ENCODE measurements around the gene UMAD1. TPM values are rescaled to one million over a fixed set of nuclear protein-coding genes. Genes with fewer than 3 reads are reported as not detected.
"Not testable (repeated sequence)": the region's sequence is repeated elsewhere in the genome, so short reads cannot be mapped to it uniquely, and the experiment has no call there.

The UMAD1 gene
- polyA plus RNA-seq, 1 of the 3 experiments (the other 2 are of a cell fraction) = 13.9 TPM

DNA sequence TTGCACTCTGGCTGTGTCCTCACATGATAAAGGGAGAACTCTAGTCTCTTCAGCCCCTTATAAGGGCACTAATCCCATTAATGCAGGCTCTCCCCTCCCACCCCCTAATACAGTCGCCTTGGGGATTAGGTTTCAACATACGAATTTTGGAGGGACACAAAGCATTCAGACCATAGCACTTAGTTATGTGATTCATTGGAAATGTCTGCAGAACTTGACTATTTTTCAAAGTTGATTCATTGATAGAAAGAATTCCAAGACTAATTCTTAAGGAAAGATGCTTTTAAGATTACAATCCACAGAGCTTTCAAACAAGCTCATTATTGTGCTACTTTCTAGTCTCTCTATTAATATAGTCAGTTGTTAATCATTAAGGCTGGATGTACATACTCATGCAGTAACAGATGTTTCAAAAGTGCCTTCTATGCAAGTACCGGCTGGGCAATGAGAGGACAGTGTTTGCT is 163.2 kb downstream of the UMAD1 start:
- peaks cover 3% of the 10 kb centered on the region for H3F3A ChIP-seq (replicated peaks; ENCODE audit: insufficient read depth)
- no peaks in the 10 kb centered on the region for H3K79me2 ChIP-seq (ENCODE audit: insufficient read depth)
- TF ChIP-seq RXRA (IDR thresholded peaks at IDR 0.05; ENCODE audit: borderline replicate concordance, low read depth) (no peak), YY1 (IDR thresholded peaks at IDR 0.05; ENCODE audit: low read depth) (no peak), USF1 (IDR thresholded peaks at IDR 0.05; ENCODE audit: borderline replicate concordance, low read depth) (no peak), EP300 (IDR thresholded peaks at IDR 0.05; ENCODE audit: borderline replicate concordance in 1 of 2, low read depth in 1 of 2, low read length in 1 of 2) (peak in 1 of 2 experiments; percentile 53; a peak in 1 of 4 replicates), NFIC (IDR thresholded peaks at IDR 0.05; ENCODE audit: borderline replicate concordance) (no peak; the same call in 1 of the 2 replicates), EZH2phosphoT487 (IDR thresholded peaks at IDR 0.05; ENCODE audit: borderline replicate concordance, low read depth) (no peak), FOSL2 (IDR thresholded peaks at IDR 0.05; ENCODE audit: borderline replicate concordance, low read depth) (peak; percentile 49; the same call in 1 of the 2 replicates), SIN3A (IDR thresholded peaks at IDR 0.05; ENCODE audit: borderline replicate concordance, low read depth, low read length) (no peak), MAX (IDR thresholded peaks at IDR 0.05; ENCODE audit: low read depth) (no peak), FOXJ3 (CRISPR knock-in tag; IDR thresholded peaks at IDR 0.05) (no peak), MXI1 (IDR thresholded peaks at IDR 0.05; ENCODE audit: low read depth, low read length) (no peak), NRF1 (IDR thresholded peaks at IDR 0.05; ENCODE audit: low read depth, low read length) (no peak), POLR2AphosphoS5 (IDR thresholded peaks at IDR 0.05; ENCODE audit: low read depth, low read length) (no peak), TAF1 (IDR thresholded peaks at IDR 0.05; ENCODE audit: borderline replicate concordance, low read depth, low read length) (no peak), TCF12 (IDR thresholded peaks at IDR 0.05) (peak; percentile 68), GABPA (IDR thresholded peaks at IDR 0.05; ENCODE audit: low read depth) (no peak), JUND (IDR thresholded peaks at IDR 0.05) (peak; percentile 24; the same call in 1 of the 2 replicates), MEF2A (IDR thresholded peaks at IDR 0.05; ENCODE audit: borderline replicate concordance, low read depth) (no peak)
- TF ChIP-seq, protein P1, sequence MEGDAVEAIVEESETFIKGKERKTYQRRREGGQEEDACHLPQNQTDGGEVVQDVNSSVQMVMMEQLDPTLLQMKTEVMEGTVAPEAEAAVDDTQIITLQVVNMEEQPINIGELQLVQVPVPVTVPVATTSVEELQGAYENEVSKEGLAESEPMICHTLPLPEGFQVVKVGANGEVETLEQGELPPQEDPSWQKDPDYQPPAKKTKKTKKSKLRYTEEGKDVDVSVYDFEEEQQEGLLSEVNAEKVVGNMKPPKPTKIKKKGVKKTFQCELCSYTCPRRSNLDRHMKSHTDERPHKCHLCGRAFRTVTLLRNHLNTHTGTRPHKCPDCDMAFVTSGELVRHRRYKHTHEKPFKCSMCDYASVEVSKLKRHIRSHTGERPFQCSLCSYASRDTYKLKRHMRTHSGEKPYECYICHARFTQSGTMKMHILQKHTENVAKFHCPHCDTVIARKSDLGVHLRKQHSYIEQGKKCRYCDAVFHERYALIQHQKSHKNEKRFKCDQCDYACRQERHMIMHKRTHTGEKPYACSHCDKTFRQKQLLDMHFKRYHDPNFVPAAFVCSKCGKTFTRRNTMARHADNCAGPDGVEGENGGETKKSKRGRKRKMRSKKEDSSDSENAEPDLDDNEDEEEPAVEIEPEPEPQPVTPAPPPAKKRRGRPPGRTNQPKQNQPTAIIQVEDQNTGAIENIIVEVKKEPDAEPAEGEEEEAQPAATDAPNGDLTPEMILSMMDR (IDR thresholded peaks at IDR 0.05) = no peak
- TF ChIP-seq, protein P2, sequence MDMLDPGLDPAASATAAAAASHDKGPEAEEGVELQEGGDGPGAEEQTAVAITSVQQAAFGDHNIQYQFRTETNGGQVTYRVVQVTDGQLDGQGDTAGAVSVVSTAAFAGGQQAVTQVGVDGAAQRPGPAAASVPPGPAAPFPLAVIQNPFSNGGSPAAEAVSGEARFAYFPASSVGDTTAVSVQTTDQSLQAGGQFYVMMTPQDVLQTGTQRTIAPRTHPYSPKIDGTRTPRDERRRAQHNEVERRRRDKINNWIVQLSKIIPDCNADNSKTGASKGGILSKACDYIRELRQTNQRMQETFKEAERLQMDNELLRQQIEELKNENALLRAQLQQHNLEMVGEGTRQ (IDR thresholded peaks at IDR 0.05; ENCODE audit: borderline replicate concordance, low read depth, low read length) = no peak
- TF ChIP-seq, protein P3, sequence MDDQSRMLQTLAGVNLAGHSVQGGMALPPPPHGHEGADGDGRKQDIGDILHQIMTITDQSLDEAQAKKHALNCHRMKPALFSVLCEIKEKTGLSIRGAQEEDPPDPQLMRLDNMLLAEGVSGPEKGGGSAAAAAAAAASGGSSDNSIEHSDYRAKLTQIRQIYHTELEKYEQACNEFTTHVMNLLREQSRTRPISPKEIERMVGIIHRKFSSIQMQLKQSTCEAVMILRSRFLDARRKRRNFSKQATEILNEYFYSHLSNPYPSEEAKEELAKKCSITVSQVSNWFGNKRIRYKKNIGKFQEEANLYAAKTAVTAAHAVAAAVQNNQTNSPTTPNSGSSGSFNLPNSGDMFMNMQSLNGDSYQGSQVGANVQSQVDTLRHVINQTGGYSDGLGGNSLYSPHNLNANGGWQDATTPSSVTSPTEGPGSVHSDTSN (IDR thresholded peaks at IDR 0.05) = peak; percentile 61
- ChIA-PET POLR2A (no interaction called here), CTCF (interaction anchor here (1.0 to 1.3 kb wide), 2 partner anchors 23 to 59 kb away, joined by 3 to 5 read pairs; no protein-coding TSS in a partner anchor)
- H3K4me1 ChIP-seq (ENCODE audit: control insufficient read depth in 1 of 2, insufficient read depth in 2 of 2, low read depth in 1 of 2, low read length in 1 of 2) = peaks cover 0 to 21% of the 10 kb centered on the region in 2 experiments; a peak in 2 of 4 replicates
- H3K27me3 ChIP-seq (ENCODE audit: insufficient read depth) = no peaks in the 10 kb centered on the region
- H3K4me2 ChIP-seq = no peak overlapping the region
- no peaks in the 10 kb centered on the region for H3K9me3 ChIP-seq
- H3K4me3 ChIP-seq (ENCODE audit: low read depth in 2 of 2, low read length in 1 of 2) = no peak overlapping the region
- H3K9ac ChIP-seq = no peak overlapping the region
- no peak for DNase-seq
- 37% methylated on average over 3 of the region's 3 CpGs for WGBS (ENCODE audit: low lambda C conversion rate)
- no peak overlapping the region for H2AFZ ChIP-seq (ENCODE audit: low read depth)
- no peaks in the 10 kb centered on the region for H3K36me3 ChIP-seq (replicated peaks in 1 of 2; ENCODE audit: control insufficient read depth in 1 of 2, insufficient read depth in 2 of 2, low read length in 1 of 2)
- no peaks in the 10 kb centered on the region for H3K9me2 ChIP-seq
- H4K20me1 ChIP-seq (ENCODE audit: insufficient read depth) = no peaks in the 10 kb centered on the region
- H3K27ac ChIP-seq (ENCODE audit: low read depth in 2 of 2, low read length in 1 of 2) = no peak overlapping the region

DNA sequence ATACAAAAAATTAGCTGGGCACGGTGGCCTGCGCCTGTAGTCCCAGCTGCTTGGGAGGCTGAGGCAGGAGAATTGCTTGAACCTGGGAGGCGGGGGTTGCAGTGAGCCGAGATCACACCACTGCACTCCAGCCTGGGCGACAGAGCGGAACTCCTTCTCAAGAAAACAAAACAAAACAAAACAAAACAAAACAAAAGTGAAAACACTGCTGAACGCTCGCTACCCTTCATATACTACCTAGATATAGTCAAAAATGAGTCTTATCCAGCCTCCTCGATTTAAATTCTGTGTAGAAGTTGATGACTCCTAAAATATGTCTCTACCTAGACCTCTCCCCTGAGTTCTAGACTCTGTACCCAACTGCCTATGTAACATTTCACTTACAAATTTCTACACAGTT is 164.3 kb downstream of the UMAD1 start:
- POLR2A ChIA-PET; H3K9me3 ChIP-seq; H3K4me2 ChIP-seq; H2AFZ ChIP-seq (ENCODE audit: low read depth); H4K20me1 ChIP-seq (ENCODE audit: insufficient read depth); H3K4me3 ChIP-seq (ENCODE audit: low read depth in 2 of 2, low read length in 1 of 2); H3K36me3 ChIP-seq (replicated peaks in 1 of 2; ENCODE audit: control insufficient read depth in 1 of 2, insufficient read depth in 2 of 2, low read length in 1 of 2); H3K9me2 ChIP-seq; H3K9ac ChIP-seq; H3K79me2 ChIP-seq (ENCODE audit: insufficient read depth); H3K27me3 ChIP-seq (ENCODE audit: insufficient read depth); H3F3A ChIP-seq (replicated peaks; ENCODE audit: insufficient read depth); DNase-seq: not testable (repeated sequence)
- CTCF ChIA-PET = interaction anchor here (1.2 to 1.3 kb wide), 2 partner anchors 10 to 24 kb away, joined by 3 to 5 read pairs; no protein-coding TSS in a partner anchor
- peak overlapping the region in 1 of 2 experiments; percentile 64; a peak in 2 of 4 replicates for H3K27ac ChIP-seq (ENCODE audit: low read depth in 2 of 2, low read length in 1 of 2)
- H3K4me1 ChIP-seq (ENCODE audit: control insufficient read depth in 1 of 2, insufficient read depth in 2 of 2, low read depth in 1 of 2, low read length in 1 of 2) = peaks cover 0 to 16% of the 10 kb centered on the region in 2 experiments; a peak in 2 of 4 replicates
- WGBS (ENCODE audit: low lambda C conversion rate) = 84% methylated on average over 9 of the region's 9 CpGs
